Measurements from ENCODE around the gene ZBTB21. TPM values are rescaled to one million over a fixed set of nuclear protein-coding genes. Genes with fewer than 3 reads are reported as not detected.

Gene ZBTB21
- total and polyA plus RNA-seq, 2 of the 4 experiments (the other 2 are of a cell fraction), result 6.8 to 12.0 TPM

DNA sequence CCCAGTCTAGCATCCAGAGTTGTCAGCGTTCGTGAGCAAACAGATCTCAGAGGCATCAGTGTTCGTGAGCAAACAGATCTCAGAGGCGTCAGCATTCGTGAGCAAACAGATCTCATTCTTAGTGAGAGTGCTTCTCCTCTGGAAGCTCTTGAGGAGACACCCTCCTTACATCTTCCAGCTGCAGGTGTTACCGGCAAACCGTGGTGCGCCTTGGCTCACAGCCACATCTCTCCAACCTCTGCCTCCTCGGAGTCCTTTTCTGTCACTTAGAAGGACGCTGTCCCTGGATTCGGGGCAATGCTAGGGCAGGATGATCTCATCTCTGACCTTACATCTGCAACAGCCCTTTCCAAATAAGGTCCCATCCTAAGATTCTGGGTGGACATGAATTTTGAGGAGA, 46.3 kb upstream of the ZBTB21 start:
- DNase-seq (peak; percentile 18), ATAC-seq (ENCODE audit: low read depth) (no peak)
- Histone ChIP-seq H2AFZ (replicated peaks; ENCODE audit: low read length, poor library complexity) (peak overlapping the region; percentile 36), H3K79me1 (ENCODE audit: low read depth in 1 of 2, low read length in 2 of 2) (peaks cover 4 to 13% of the 10 kb centered on the region in 2 experiments; a peak in 2 of 4 replicates), H2AK5ac (ENCODE audit: low read depth, low read length) (peak overlapping the region; percentile 98), H3K9me1 (ENCODE audit: insufficient read depth, low read length) (peaks cover 31% of the 10 kb centered on the region), H2BK15ac (ENCODE audit: low read depth, low read length) (peak overlapping the region; percentile 82; the same call in 2 of the 3 replicates), H2BK20ac (ENCODE audit: low read depth, low read length) (peak overlapping the region; percentile 96), H2BK5ac (ENCODE audit: low read depth, low read length, poor library complexity, severe bottlenecking) (peak overlapping the region; percentile 80), H3K4me3 (ENCODE audit: insufficient read depth, low read depth, low read length) (no peak overlapping the region), H3K9me3 (ENCODE audit: control insufficient read depth, insufficient read depth, low read length) (no peaks in the 10 kb centered on the region), H2BK120ac (ENCODE audit: low read depth, low read length) (peak overlapping the region; percentile 97), H3K4me1 (ENCODE audit: control insufficient read depth, insufficient read depth, low read length) (peaks cover 20% of the 10 kb centered on the region), H4K5ac (ENCODE audit: low read depth, low read length) (peak overlapping the region; percentile 90), H3K14ac (replicated peaks; ENCODE audit: low read depth, low read length) (peak overlapping the region; percentile 95), H3K4ac (ENCODE audit: low read depth, low read length) (peak overlapping the region; percentile 94), H3K18ac (ENCODE audit: low read depth, low read length) (peak overlapping the region; percentile 87), H3K56ac (ENCODE audit: extremely low read depth, insufficient read depth, low read length) (peak overlapping the region; percentile 93), H3K23ac (ENCODE audit: low read depth, low read length) (peak overlapping the region; percentile 95), H3K36me3 (ENCODE audit: control insufficient read depth, insufficient read depth, low read length) (no peaks in the 10 kb centered on the region), H3K4me2 (ENCODE audit: low read depth, low read length) (peak overlapping the region; percentile 66), H4K91ac (ENCODE audit: insufficient read depth, low read depth, low read length) (peak overlapping the region; percentile 96), H3K27ac (ENCODE audit: insufficient read depth, low read length) (peak overlapping the region; percentile 90), H2AK9ac (replicated peaks; ENCODE audit: low read depth, low read length, poor library complexity) (peak overlapping the region; percentile 61), H3K9ac (ENCODE audit: low read depth, low read length) (peak overlapping the region; percentile 67), H4K8ac (ENCODE audit: low read depth in 2 of 2, low read length in 2 of 2) (peak overlapping the region; percentile 76 to 84), H4K20me1 (ENCODE audit: insufficient read depth, low read length) (no peaks in the 10 kb centered on the region; the same call in 1 of the 2 replicates), H3K27me3 (ENCODE audit: control insufficient read depth, insufficient read depth, low read length) (no peaks in the 10 kb centered on the region)
- TF ChIP-seq MXI1 (IDR thresholded peaks at IDR 0.05; ENCODE audit: borderline replicate concordance, low read depth, low read length) (no peak), MAFK (IDR thresholded peaks at IDR 0.05; ENCODE audit: low read depth, low read length) (no peak), SMC3 (IDR thresholded peaks at IDR 0.05; ENCODE audit: low read depth, low read length) (no peak), POLR2A (IDR thresholded peaks at IDR 0.05; ENCODE audit: low read depth, low read length) (no peak), RFX5 (IDR thresholded peaks at IDR 0.05; ENCODE audit: low read depth, low read length) (no peak), NFE2L2 (IDR thresholded peaks at IDR 0.05; ENCODE audit: low read depth, low read length) (no peak), FOS (IDR thresholded peaks at IDR 0.05; ENCODE audit: low read depth, low read length) (no peak), CHD1 (IDR thresholded peaks at IDR 0.05; ENCODE audit: low read depth, low read length) (no peak), RCOR1 (IDR thresholded peaks at IDR 0.05; ENCODE audit: insufficient replicate concordance, low read length) (no peak)
- TF ChIP-seq, protein P1, sequence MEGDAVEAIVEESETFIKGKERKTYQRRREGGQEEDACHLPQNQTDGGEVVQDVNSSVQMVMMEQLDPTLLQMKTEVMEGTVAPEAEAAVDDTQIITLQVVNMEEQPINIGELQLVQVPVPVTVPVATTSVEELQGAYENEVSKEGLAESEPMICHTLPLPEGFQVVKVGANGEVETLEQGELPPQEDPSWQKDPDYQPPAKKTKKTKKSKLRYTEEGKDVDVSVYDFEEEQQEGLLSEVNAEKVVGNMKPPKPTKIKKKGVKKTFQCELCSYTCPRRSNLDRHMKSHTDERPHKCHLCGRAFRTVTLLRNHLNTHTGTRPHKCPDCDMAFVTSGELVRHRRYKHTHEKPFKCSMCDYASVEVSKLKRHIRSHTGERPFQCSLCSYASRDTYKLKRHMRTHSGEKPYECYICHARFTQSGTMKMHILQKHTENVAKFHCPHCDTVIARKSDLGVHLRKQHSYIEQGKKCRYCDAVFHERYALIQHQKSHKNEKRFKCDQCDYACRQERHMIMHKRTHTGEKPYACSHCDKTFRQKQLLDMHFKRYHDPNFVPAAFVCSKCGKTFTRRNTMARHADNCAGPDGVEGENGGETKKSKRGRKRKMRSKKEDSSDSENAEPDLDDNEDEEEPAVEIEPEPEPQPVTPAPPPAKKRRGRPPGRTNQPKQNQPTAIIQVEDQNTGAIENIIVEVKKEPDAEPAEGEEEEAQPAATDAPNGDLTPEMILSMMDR (conservative IDR thresholded peaks at IDR 0.05; ENCODE audit: low read depth, low read length), result no peak
- TF ChIP-seq, protein P2, sequence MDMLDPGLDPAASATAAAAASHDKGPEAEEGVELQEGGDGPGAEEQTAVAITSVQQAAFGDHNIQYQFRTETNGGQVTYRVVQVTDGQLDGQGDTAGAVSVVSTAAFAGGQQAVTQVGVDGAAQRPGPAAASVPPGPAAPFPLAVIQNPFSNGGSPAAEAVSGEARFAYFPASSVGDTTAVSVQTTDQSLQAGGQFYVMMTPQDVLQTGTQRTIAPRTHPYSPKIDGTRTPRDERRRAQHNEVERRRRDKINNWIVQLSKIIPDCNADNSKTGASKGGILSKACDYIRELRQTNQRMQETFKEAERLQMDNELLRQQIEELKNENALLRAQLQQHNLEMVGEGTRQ (IDR thresholded peaks at IDR 0.05; ENCODE audit: low read depth, low read length), result no peak
- TF ChIP-seq, protein P3, sequence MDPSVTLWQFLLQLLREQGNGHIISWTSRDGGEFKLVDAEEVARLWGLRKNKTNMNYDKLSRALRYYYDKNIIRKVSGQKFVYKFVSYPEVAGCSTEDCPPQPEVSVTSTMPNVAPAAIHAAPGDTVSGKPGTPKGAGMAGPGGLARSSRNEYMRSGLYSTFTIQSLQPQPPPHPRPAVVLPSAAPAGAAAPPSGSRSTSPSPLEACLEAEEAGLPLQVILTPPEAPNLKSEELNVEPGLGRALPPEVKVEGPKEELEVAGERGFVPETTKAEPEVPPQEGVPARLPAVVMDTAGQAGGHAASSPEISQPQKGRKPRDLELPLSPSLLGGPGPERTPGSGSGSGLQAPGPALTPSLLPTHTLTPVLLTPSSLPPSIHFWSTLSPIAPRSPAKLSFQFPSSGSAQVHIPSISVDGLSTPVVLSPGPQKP (IDR thresholded peaks at IDR 0.05; ENCODE audit: borderline replicate concordance, low read depth, low read length), result no peak
- dilution Hi-C loops (cut with HindIII; ENCODE audit: low sequenced_read_pairs, unreplicated experiment) (no loop called here), in situ Hi-C loops (cut with MboI; ENCODE audit: low sequenced_read_pairs) (no loop called here), intact Hi-C loops (cut with micrococcal nuclease) (loop anchor here (2.0 kb wide), 2 partner anchors 40 to 46 kb away; partner anchors contain the start of gene ZBTB21)
- WGBS, 2 experiments (ENCODE audit: extremely low coverage in 2 of 2, insufficient read length in 1 of 2), result 63% methylated on average over 4 of the region's 11 CpGs; no CpG with 5 or more reads in 1 of the 2 experiments
- CTCF ChIA-PET, result no interaction called here
- POLR2A ChIA-PET (ENCODE audit: unreplicated experiment), result no interaction called here
- no TSS peak for BruUV-seq (replicated peaks)
